HEK293T (cell line): Measurements from ENCODE around the gene CPN1.

Source experiments
- BHLHE40 ChIP-seq: fragments of 450-650 bp; IDR thresholded peaks from 2 replicates; pipeline ENCODE4 v1.6.1; 2016; ENCODE audit warnings: mild to moderate bottlenecking, moderate library complexity, borderline replicate concordance
- ELF4 ChIP-seq: fragments of 450-650 bp; IDR thresholded peaks from 2 replicates; pipeline ENCODE4 v1.6.1; 2017; ENCODE audit warnings: antibody characterized with exemption
- FOXA1 ChIP-seq: fragments of 450-650 bp; IDR thresholded peaks from 2 replicates; pipeline ENCODE4 v1.6.1; 2016; ENCODE audit warnings: mild to moderate bottlenecking
- FOXK2 ChIP-seq: fragments of 450-650 bp; IDR thresholded peaks from 2 replicates; pipeline ENCODE4 v1.6.1; 2016; ENCODE audit warnings: mild to moderate bottlenecking
- FOXM1 ChIP-seq: fragments of 450-650 bp; IDR thresholded peaks from 2 replicates; pipeline ENCODE4 v1.6.1; 2017; ENCODE audit warnings: mild to moderate bottlenecking, borderline replicate concordance
- HDGF ChIP-seq: fragments of 450-650 bp; IDR thresholded peaks from 2 replicates; pipeline ENCODE4 v1.6.1; 2017; ENCODE audit warnings: antibody characterized with exemption, borderline replicate concordance
- LEF1 ChIP-seq: fragments of 450-650 bp; IDR thresholded peaks from 2 replicates; pipeline ENCODE4 v1.6.1; 2017; ENCODE audit warnings: mild to moderate bottlenecking, borderline replicate concordance
- NFRKB ChIP-seq: fragments of 450-650 bp; IDR thresholded peaks from 2 replicates; pipeline ENCODE4 v1.6.1; 2016; ENCODE audit warnings: mild to moderate bottlenecking, moderate library complexity
- SP1 ChIP-seq: fragments of 450-650 bp; IDR thresholded peaks from 2 replicates; pipeline ENCODE4 v1.6.1; 2017

GRCh38 chr10:100019787-100020141 lies 61.9 kb downstream of the CPN1 start:
- no peak for TF ChIP-seq HDGF
- TF ChIP-seq LEF1: no peak
- no peak for TF ChIP-seq FOXK2
- no peak for TF ChIP-seq FOXM1
- no peak for TF ChIP-seq SP1
- no peak for TF ChIP-seq FOXA1
- TF ChIP-seq BHLHE40: no peak
- TF ChIP-seq ELF4: no peak
- no peak for TF ChIP-seq NFRKB
